Measurements from ENCODE around the gene PPFIBP1. TPM values are rescaled to one million over a fixed set of nuclear protein-coding genes. Genes with fewer than 3 reads are reported as not detected.

PPFIBP1 gene
- polyA plus RNA-seq, 2 of the 4 experiments (the other 2 are of a cell fraction) = 24.8 to 89.0 TPM

GRCh38 chr12:27709212-27709931 is 185.4 kb downstream of the PPFIBP1 start:
- CTCF ChIA-PET = interaction anchor here (1.4 kb wide), 1 partner anchor 10 kb away, joined by 3 read pairs; no protein-coding TSS in a partner anchor
- H3K4me3 ChIP-seq = peak overlapping the region; percentile 91
- no peak for FAIRE-seq

GRCh38 chr12:27709932-27710591 is 186.1 kb downstream of the PPFIBP1 start:
- POLR2A ChIA-PET = interaction anchor here (0.9 kb wide), 1 partner anchor 186 kb away, joined by 3 read pairs; the partner anchor contains the start of gene PPFIBP1

More at GRCh38 chr12:27709212-27709931, 185.4 kb downstream of the PPFIBP1 start:
- POLR2A ChIA-PET = interaction anchor here (0.9 kb wide), 1 partner anchor 185 kb away, joined by 3 read pairs; the partner anchor contains the start of gene PPFIBP1
- Histone ChIP-seq H3K27ac (peak overlapping the region; percentile 93 to 95), H3K9me3 (no peaks in the 10 kb centered on the region), H3K4me2 (peak overlapping the region; percentile 81), H3K4me1 (peaks cover 10% of the 10 kb centered on the region; the same call in 2 of the 3 replicates)
- TF ChIP-seq GATA3 (IDR thresholded peaks at IDR 0.05; ENCODE audit: borderline replicate concordance) (no peak), KDM5A (IDR thresholded peaks at IDR 0.05) (no peak), HDAC2 (IDR thresholded peaks at IDR 0.05) (no peak), RFX5 (IDR thresholded peaks at IDR 0.05) (no peak), JUNB (IDR thresholded peaks at IDR 0.05) (no peak), CBX2 (IDR thresholded peaks at IDR 0.05; ENCODE audit: borderline replicate concordance, low read depth) (no peak), ZC3H11A (IDR thresholded peaks at IDR 0.05) (no peak), PBX3 (IDR thresholded peaks at IDR 0.05) (no peak), CHD2 (IDR thresholded peaks at IDR 0.05; ENCODE audit: low read length, partially characterized antibody) (no peak), HOXB13 (CRISPR knock-in tag; IDR thresholded peaks at IDR 0.05; ENCODE audit: low read depth) (no peak), MAZ (IDR thresholded peaks at IDR 0.05; ENCODE audit: borderline replicate concordance, low read depth, low read length) (no peak), ZSCAN20 (CRISPR knock-in tag; IDR thresholded peaks at IDR 0.05) (no peak), HES2 (IDR thresholded peaks at IDR 0.05) (no peak), CTCF (IDR thresholded peaks at IDR 0.05) (no peak), E2F6 (IDR thresholded peaks at IDR 0.05; ENCODE audit: borderline replicate concordance, low read depth) (no peak), NFE2L2 (conservative IDR thresholded peaks at IDR 0.05; ENCODE audit: low read length) (no peak), ESRRA (IDR thresholded peaks at IDR 0.05; ENCODE audit: borderline replicate concordance, low read length) (no peak), CBX8 (IDR thresholded peaks at IDR 0.05) (no peak)
- WGBS (ENCODE audit: missing lambda C conversion rate) = 79% methylated on average over 12 of the region's 12 CpGs
- no peak for ATAC-seq
- no peak for DNase-seq (ENCODE audit: low read depth in 1 of 2, low spot score in 1 of 2)

More at GRCh38 chr12:27709932-27710591, 186.1 kb downstream of the PPFIBP1 start:
- Histone ChIP-seq H3K27ac (peak overlapping the region; percentile 93 to 95), H3K9me3 (no peaks in the 10 kb centered on the region), H3K4me1 (peaks cover 10% of the 10 kb centered on the region; the same call in 2 of the 3 replicates), H3K4me3 (peak overlapping the region; percentile 91), H3K4me2 (peak overlapping the region; percentile 81)
- 4% methylated on average over 24 of the region's 24 CpGs for WGBS (ENCODE audit: missing lambda C conversion rate)
- peak in 1 of 2 experiments; percentile 68 for DNase-seq (ENCODE audit: low read depth in 1 of 2, low spot score in 1 of 2)
- FAIRE-seq = no peak
- peak; percentile 45; the same call in 1 of the 2 replicates for TF ChIP-seq RARB (CRISPR knock-in tag; IDR thresholded peaks at IDR 0.05)
- TF ChIP-seq HEYL (CRISPR knock-in tag; IDR thresholded peaks at IDR 0.05) = no peak
- peak; percentile 73 to 75 for ATAC-seq
- CTCF ChIA-PET = interaction anchor here (1.4 kb wide), 1 partner anchor 11 kb away, joined by 3 read pairs; no protein-coding TSS in a partner anchor

All from A549 (cell line).